Epithelial cell of esophagus (primary cell): Measurements from ENCODE around the gene ADGRE2.
"Not testable (repeated sequence)": the region's sequence is repeated elsewhere in the genome, so short reads cannot be mapped to it uniquely, and the experiment has no call there.

Experiments used
- DNase-seq: peaks from one replicate; pipeline ENCODE4 v3.0.0; 2010; ENCODE audit warnings: low read depth
- H3K4me3 ChIP-seq: 2 replicates; pipeline ENCODE4 v1.5.1; 2011; ENCODE audit warnings: mild to moderate bottlenecking, low read length, control low read depth
- TF ChIP-seq, protein P1 (sequence below): IDR thresholded peaks from 2 replicates; pipeline ENCODE4 v1.5.1; 2011; ENCODE audit warnings: low read depth, mild to moderate bottlenecking, low read length, control low read depth, inconsistent platforms; ENCODE audit not compliant: insufficient read depth; ENCODE audit errors: missing control alignments

Gene ADGRE2

GRCh38 chr19:14767466-14767971, 10.8 kb downstream of the ADGRE2 start:
- TF ChIP-seq, protein P1, sequence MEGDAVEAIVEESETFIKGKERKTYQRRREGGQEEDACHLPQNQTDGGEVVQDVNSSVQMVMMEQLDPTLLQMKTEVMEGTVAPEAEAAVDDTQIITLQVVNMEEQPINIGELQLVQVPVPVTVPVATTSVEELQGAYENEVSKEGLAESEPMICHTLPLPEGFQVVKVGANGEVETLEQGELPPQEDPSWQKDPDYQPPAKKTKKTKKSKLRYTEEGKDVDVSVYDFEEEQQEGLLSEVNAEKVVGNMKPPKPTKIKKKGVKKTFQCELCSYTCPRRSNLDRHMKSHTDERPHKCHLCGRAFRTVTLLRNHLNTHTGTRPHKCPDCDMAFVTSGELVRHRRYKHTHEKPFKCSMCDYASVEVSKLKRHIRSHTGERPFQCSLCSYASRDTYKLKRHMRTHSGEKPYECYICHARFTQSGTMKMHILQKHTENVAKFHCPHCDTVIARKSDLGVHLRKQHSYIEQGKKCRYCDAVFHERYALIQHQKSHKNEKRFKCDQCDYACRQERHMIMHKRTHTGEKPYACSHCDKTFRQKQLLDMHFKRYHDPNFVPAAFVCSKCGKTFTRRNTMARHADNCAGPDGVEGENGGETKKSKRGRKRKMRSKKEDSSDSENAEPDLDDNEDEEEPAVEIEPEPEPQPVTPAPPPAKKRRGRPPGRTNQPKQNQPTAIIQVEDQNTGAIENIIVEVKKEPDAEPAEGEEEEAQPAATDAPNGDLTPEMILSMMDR = no peak
- no peak overlapping the region for H3K4me3 ChIP-seq
- DNase-seq = no peak

DNA sequence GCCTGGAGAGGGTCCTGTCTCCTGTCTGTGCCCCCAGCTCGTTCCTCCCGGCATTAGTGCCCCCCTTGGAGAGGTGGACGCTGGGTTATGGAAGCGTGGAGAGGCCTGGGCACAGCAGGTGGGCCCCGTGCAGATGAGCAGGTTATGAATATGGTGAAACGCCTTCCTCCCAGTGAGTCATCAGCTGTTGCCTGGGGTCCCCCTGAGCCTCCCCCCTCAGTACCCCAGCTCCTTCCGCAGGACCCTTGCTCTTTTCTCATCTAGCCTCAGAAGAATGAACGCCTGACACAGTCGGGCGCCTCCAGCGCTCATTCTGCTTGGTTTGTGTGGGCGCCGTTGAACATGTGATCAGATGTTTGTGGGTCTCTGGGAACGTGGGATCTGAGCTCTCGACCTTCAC, 12.5 kb downstream of the ADGRE2 start:
- H3K4me3 ChIP-seq, DNase-seq: not testable (repeated sequence)

DNA sequence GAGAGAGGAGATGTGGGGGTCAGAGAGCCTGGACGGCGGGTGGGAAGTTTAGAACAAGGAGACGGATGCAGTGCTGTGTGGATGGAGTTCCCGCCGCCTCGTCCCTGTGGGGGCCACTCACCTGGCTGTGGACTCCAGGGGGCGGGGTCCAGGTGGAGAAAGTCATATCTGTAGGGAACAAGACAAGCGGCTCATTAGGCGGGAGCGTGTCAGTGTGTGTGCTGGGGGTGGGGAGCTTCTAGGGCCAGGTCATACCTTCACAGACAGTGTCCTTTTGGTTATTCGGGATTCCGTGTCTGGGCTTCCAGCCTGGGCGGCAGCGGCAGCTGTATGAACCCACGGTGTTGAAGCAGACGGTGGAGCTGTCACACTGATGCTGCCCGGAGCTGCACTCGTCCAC, 13.0 kb downstream of the ADGRE2 start:
- not testable (repeated sequence) for DNase-seq, H3K4me3 ChIP-seq

DNA sequence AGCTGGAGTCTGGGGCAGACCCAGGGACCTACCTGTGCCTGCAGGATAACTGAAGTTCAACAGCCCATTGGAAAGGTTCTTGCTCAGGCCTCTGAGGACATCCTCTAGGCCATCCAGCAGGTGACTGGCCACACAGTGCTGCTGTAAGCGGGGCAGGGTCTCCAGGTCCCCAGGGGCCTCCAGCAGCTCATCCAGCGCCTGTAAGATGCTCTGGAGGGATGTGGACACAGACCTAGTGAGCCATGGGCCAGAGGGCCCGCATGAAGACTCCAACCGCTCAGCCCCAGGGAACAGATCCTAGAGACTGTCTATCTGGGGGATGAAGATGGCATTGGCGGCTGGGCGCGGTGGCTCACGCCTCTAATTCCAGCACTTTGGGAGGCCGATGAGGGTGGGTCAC, 14.0 kb downstream of the ADGRE2 start:
- H3K4me3 ChIP-seq = no peak overlapping the region
- TF ChIP-seq, protein P1 = no peak
- no peak for DNase-seq

DNA sequence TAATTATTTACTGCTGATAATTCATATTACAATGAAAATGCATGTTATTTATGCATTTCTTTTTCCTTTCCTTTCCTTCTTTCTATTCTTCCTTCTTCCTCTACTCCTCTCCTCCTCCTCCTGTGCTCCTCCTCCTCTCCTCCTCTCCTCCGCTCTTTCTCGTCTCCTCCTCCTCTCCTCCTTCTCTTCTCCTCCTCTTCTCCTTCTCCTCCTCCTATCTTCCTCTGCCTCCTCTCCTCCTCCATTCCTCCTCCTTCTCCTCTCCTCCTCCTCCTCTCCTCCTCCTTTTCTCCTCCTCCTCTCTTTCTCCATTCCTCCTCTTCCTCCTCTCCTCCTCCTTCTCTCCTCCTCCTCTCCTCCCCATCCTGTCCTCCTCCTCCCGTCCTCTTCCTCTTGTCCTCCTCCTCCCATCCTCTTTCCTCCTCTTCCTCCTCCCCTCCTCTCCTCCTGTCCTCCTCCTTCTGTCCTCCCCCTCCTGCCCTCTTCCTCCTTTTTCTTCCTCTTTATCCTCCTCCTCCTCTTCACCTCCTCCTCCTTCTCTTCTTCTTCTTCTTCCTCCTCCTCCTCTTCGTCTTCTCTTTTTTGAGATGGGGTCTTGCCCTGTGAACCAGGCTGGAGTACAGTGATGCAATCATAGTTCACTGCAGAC, 14.7 kb downstream of the ADGRE2 start:
- DNase-seq = no peak
- TF ChIP-seq, protein P1 = no peak
- no peak overlapping the region for H3K4me3 ChIP-seq

DNA sequence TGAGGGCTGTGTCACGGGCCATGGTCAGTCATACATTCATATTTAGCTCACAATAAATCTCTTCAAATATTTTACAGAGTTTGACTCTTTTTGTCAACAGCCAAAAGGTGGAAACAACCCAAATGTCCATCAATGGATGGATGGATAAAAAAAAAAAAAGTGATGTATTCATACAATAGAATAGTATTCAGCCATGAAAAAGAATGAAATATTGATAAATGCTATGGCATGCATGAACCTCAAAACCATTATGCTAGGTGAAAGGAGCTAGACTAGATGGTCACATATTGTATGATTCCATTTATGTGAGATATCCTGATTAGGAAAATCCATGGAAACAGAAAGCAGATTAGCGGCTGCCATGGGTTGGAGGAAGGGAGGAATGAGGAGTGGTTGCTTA, 16.2 kb downstream of the ADGRE2 start:
- no peak overlapping the region for H3K4me3 ChIP-seq
- TF ChIP-seq, protein P1 = no peak
- DNase-seq = no peak

GRCh38 chr19:14761607-14762006, 16.8 kb downstream of the ADGRE2 start:
- TF ChIP-seq, protein P1 = no peak
- no peak overlapping the region for H3K4me3 ChIP-seq
- DNase-seq = peak; percentile 6

DNA sequence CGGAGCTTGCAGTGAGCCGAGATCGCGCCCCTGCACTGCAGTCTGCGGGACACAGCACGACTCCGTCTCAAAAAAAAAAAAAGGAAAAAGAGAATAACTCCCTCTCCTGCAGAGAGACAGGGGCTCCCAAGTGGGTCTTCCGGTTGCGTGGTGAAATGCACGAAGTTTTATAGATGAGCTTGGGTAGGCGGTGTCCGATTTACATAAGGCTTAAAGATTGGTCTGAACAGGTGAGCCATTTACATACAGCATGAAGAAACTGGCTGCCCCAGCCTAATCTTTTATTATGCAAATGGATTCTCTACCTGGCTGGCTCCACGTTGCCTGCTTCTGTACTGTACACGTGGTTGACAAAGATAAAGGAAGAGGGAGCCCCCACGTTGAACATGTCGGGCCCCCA, 19.5 kb downstream of the ADGRE2 start:
- TF ChIP-seq, protein P1 = no peak
- peak; percentile 44 for DNase-seq
- H3K4me3 ChIP-seq = peak overlapping the region; percentile 40
